ENCODE measurements around the gene ATP9A. TPM values are rescaled to one million over a fixed set of nuclear protein-coding genes. Genes with fewer than 3 reads are reported as not detected.
"Not testable (repeated sequence)": the region's sequence is repeated elsewhere in the genome, so short reads cannot be mapped to it uniquely, and the experiment has no call there.

The ATP9A gene, protein sequence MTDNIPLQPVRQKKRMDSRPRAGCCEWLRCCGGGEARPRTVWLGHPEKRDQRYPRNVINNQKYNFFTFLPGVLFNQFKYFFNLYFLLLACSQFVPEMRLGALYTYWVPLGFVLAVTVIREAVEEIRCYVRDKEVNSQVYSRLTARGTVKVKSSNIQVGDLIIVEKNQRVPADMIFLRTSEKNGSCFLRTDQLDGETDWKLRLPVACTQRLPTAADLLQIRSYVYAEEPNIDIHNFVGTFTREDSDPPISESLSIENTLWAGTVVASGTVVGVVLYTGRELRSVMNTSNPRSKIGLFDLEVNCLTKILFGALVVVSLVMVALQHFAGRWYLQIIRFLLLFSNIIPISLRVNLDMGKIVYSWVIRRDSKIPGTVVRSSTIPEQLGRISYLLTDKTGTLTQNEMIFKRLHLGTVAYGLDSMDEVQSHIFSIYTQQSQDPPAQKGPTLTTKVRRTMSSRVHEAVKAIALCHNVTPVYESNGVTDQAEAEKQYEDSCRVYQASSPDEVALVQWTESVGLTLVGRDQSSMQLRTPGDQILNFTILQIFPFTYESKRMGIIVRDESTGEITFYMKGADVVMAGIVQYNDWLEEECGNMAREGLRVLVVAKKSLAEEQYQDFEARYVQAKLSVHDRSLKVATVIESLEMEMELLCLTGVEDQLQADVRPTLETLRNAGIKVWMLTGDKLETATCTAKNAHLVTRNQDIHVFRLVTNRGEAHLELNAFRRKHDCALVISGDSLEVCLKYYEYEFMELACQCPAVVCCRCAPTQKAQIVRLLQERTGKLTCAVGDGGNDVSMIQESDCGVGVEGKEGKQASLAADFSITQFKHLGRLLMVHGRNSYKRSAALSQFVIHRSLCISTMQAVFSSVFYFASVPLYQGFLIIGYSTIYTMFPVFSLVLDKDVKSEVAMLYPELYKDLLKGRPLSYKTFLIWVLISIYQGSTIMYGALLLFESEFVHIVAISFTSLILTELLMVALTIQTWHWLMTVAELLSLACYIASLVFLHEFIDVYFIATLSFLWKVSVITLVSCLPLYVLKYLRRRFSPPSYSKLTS
- polyA plus RNA-seq (2012; ENCODE audit: insufficient read depth, insufficient read length, low read depth): 0.32 TPM

DNA sequence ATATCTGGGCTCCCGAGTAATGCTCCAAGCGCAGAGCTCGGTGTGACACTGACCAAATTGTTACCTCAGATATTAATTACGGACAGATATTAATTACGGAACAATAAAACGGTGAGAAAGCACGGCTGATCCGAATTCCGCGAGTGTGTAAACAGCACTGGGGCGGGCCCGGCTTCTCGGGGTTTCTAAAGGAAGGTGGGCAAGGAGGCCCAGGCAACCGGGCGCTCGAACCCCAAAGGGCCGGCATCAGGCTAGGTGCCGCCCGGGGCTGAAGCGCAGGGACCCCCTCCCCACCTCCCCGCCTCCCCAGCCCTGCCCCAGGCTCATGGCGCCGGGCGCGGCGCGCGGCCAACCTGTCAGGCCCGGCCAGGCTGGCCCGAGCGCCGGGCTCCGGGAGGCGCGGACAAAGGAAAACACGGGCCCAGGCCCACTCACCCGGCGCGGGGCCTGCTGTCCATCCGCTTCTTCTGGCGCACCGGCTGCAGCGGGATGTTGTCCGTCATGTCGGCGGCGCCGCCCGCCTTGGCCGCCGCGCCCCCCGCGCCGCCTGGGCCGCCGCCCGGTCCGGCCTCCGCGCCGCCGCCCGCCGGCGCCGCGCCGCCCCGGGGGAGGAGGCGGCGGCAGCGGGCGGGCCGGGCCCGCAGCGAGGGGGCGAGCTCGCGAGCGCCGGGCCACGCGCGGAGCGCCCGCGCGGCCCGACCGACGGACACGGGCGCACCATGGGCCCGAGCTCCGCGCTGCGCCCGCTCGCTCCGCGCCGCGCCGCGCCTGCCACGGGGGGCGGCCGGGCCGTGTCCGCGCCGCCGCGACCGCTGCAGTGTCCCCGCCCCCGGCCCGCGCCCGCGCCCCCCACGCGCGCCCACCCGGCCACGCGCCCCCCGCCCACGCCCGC lies at the start of gene ATP9A:
TSS of gene ATP9A (minus strand) at position 524 of the 892 bp plus-strand sequence. CDS start at position 503, 21 bp downstream.
- H3K36me3 ChIP-seq: no peaks in the 10 kb centered on the region
- H3K4me1 ChIP-seq: no peaks in the 10 kb centered on the region
- DNase-seq: peak; percentile 17
- TF ChIP-seq, protein P1, sequence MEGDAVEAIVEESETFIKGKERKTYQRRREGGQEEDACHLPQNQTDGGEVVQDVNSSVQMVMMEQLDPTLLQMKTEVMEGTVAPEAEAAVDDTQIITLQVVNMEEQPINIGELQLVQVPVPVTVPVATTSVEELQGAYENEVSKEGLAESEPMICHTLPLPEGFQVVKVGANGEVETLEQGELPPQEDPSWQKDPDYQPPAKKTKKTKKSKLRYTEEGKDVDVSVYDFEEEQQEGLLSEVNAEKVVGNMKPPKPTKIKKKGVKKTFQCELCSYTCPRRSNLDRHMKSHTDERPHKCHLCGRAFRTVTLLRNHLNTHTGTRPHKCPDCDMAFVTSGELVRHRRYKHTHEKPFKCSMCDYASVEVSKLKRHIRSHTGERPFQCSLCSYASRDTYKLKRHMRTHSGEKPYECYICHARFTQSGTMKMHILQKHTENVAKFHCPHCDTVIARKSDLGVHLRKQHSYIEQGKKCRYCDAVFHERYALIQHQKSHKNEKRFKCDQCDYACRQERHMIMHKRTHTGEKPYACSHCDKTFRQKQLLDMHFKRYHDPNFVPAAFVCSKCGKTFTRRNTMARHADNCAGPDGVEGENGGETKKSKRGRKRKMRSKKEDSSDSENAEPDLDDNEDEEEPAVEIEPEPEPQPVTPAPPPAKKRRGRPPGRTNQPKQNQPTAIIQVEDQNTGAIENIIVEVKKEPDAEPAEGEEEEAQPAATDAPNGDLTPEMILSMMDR (IDR thresholded peaks at IDR 0.05; ENCODE audit: low read depth, low read length): no peak
- H3K9me3 ChIP-seq: no peaks in the 10 kb centered on the region
- peaks cover 19% of the 10 kb centered on the region for H3K27me3 ChIP-seq
- peak within 1 kb of the TSS; percentile 47 for H3K4me3 ChIP-seq (ENCODE audit: low read depth, low read length)

DNA sequence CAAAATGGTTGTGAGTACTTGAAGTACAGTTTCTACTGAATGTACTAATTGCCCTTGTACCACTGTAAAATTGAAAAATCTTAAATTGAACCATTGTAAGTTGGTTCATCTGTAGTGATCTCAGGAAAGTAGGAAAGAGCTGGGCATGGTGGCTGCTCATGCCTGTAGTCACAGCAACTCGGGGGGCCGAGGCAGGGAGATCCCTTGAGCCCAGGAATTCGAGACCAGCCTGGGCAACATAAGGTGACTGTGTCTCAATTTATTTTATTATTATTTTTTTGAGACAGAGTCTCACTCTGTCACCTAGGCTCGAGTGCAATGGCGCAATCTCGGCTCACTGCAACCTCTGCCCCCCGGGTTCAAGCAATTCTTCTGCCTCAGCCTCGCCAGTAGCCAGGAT lies 48.7 kb upstream of the ATP9A start:
- not testable (repeated sequence) for H3K4me3 ChIP-seq (ENCODE audit: low read depth, low read length); DNase-seq; H3K9me3 ChIP-seq; H3K27me3 ChIP-seq; H3K4me1 ChIP-seq; H3K36me3 ChIP-seq

DNA sequence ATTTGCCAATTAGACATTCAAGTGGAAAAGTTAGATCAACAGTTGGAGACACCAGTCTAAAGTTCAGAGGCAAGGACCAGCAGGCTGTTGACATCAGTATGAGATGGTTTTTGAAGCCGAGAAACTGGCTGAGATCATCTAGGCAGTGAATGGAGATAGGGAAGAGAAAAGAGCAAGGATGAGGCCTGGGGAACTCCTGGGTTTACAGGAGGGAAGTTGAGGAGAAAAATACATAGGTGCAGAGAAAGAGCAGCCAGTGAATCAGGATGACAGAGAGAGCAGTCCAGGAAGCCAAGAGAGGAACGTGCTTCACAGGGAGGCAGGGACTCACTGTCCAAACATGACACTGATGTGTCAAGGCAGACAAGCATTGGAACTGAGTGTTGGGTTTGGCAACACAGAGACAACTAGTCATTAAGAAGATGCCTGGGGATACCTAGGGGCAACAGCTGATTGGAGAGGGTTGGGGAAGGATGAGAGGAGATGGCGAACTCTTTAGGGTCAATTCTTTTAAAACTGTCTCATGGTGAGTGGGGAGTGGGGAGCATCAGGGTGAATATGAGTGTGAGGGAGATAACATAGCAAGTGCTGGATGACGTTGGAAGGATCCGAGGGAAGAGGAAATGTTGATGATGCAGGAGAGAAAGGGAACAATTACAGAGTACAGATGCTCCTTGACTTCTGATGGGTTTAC lies 47.3 kb upstream of the ATP9A start:
- Histone ChIP-seq H3K27me3 (no peaks in the 10 kb centered on the region), H3K4me3 (ENCODE audit: low read depth, low read length) (no peak overlapping the region), H3K36me3 (no peaks in the 10 kb centered on the region), H3K9me3 (no peaks in the 10 kb centered on the region), H3K4me1 (no peaks in the 10 kb centered on the region)
- TF ChIP-seq, protein P1 (IDR thresholded peaks at IDR 0.05; ENCODE audit: low read depth, low read length): no peak
- DNase-seq: no peak

DNA sequence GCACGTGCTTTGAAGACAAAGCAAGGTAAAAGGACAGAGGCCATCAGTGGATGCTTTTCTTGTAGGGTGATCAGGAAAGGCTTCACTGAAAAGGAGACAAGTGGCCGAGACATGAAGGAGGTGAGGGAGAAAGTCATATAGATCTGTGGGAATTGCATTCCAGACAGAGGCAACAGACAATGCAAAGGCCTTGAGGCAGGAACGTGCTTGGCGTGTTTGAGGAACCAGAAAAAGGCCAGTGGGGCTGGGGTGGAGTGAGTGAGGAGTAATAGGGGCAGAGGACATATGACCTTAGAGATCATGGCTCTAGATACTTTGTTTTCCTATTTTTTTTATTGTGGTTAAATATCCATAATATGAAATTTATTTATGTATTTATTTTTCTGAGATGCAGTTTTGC lies 44.7 kb upstream of the ATP9A start:
- Histone ChIP-seq H3K9me3 (no peaks in the 10 kb centered on the region), H3K4me1 (no peaks in the 10 kb centered on the region), H3K27me3 (no peaks in the 10 kb centered on the region), H3K36me3 (no peaks in the 10 kb centered on the region), H3K4me3 (ENCODE audit: low read depth, low read length) (no peak overlapping the region)
- TF ChIP-seq, protein P1 (IDR thresholded peaks at IDR 0.05; ENCODE audit: low read depth, low read length): no peak
- DNase-seq: no peak

DNA sequence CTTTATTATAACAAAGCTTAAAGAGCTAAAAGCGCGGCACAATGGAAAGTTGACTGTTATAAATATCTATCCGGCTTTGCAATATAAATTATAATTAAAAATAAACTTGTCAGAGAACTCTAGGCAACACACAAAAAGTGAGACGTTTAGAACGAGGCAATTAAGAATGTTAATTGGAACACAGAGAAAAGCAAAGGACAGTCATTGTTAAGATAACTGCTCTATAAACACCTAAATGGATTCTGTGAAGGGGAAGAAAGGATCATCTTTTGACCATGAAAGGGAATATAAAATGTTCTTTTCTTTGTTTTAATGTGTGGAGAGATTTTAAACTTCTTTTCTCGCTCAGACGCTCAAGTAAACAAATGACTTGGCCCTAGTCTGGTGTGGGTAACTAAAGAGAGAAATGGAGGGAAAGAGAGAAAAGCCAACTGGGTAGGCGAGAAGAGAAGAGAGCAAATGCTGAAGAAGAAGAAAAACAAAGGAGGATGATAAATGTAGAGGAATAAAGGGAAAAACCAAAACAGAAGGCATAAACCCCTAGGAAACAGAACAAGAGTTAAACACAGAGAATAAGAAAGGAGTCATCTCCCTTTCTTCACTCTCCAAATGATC lies 43.4 kb upstream of the ATP9A start:
- no peak for DNase-seq
- Histone ChIP-seq H3K36me3 (no peaks in the 10 kb centered on the region), H3K4me1 (no peaks in the 10 kb centered on the region), H3K4me3 (ENCODE audit: low read depth, low read length) (no peak overlapping the region), H3K9me3 (no peaks in the 10 kb centered on the region), H3K27me3 (no peaks in the 10 kb centered on the region)
- TF ChIP-seq, protein P1 (IDR thresholded peaks at IDR 0.05; ENCODE audit: low read depth, low read length): no peak

All from BE2C (cell line).